Hematopoietic multipotent progenitor cell treated with erythropoietin and hydrocortisone succinate and interleukin-3 and kit ligand, for 6 days (in vitro differentiated cells): ENCODE results near the gene OLFM2.
"Not testable (repeated sequence)": the region's sequence is repeated elsewhere in the genome, so short reads cannot be mapped to it uniquely, and the experiment has no call there.

Experiments
- DNase-seq: peaks from one replicate; pipeline ENCODE4 v3.0.0-alpha.2; 2015

OLFM2 gene

GRCh38 chr19:9857920-9858746 lies 78.2 kb downstream of the OLFM2 start:
- peak; percentile 49 for DNase-seq

GRCh38 chr19:9857076-9857721 lies 79.1 kb downstream of the OLFM2 start:
- DNase-seq = no peak

DNA sequence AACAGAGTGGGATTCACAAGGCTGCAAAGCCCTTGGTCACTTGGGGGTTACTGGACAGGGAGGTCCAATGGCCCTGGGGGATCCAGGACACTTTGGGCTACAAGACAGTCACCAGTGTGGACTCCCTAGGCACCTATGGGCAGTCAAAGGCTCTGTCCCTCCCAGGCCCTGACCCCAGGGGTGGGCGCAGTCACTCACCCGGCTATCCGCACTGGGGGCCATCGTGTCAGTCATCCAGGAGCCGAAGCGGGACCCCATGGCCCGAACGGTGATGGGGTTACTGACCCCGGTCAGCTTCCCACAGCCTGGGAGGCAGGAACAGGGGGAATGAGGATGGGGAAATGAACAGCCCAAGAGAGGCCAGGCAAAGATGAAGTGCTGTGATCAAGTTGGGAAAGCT lies 79.7 kb downstream of the OLFM2 start:
- no peak for DNase-seq

GRCh38 chr19:9854282-9854846 lies 82.0 kb downstream of the OLFM2 start:
- no peak for DNase-seq

DNA sequence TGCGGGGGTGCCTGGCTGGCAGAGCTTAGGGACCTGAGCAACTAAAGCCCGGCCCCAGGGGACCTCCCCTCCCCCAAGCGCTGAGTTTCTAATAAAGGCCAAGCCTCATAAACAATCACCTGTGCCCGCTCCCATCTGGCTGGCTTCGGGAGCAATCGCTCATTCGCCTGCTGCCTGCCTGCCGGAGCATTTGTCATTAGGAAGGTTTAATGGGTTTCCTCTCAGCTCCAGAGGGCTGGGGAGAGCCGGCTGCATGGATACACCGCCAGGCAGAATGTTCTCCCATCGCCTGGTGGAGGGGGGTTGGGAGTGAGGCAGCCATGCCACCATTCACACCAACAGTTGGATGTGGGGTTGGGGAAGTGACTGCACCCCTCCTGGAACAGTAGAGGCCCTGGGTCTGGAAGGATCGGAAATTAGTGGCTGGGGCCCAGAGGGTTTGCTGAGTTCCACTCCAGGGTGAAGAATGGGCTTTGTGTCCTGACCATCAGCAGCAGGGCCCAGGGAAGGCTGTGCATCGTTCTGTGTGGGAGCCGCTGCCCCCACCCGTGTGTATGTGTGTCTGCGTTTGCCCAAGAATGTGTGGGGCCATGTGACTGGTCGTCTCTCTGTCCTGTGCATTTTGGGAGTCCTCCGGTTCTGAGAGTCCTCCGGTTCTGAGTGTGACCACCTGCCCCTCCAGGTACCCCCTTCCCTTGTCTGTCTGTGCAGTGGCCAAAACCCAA lies 85.9 kb downstream of the OLFM2 start:
- no peak for DNase-seq

DNA sequence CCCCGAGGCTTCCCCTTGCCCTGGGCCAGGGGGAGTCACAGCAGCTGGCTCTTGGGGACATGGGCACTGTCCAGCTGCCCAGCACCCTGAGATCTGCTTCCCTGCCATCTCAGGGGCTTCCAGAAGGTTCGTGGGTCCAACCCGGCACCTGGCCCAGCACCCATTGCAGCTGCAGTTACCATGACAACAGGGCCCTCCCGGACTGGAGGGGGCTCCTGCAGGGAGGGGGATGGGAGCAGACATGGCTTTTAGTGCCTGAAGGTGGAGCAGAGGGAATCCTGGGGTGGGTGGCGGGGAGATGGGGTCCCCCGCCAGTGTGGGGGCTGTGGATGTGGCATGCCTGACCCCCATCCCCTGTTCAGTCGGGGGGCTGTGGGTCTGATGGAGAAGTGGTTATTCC lies 86.5 kb downstream of the OLFM2 start:
- DNase-seq = no peak

DNA sequence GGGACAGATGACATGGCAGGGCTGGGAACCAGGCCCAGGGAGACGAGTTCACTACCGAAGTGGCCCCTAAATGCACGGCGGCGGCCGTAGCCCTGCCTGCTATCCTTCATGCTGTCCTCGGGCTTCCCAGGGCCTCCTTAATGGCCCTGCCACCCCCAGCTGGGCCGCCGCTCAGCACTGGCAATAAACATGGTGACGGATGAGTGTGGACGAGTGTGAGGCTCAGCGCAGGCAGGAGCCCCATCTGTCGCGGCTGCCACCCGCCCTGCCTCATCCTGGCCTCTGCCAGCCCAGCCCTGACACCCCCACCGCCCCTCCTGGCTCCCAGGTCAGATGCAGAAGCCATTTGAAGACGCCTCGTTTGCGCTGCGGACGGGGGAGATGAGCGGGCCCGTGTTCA lies 87.6 kb downstream of the OLFM2 start:
- no peak for DNase-seq

DNA sequence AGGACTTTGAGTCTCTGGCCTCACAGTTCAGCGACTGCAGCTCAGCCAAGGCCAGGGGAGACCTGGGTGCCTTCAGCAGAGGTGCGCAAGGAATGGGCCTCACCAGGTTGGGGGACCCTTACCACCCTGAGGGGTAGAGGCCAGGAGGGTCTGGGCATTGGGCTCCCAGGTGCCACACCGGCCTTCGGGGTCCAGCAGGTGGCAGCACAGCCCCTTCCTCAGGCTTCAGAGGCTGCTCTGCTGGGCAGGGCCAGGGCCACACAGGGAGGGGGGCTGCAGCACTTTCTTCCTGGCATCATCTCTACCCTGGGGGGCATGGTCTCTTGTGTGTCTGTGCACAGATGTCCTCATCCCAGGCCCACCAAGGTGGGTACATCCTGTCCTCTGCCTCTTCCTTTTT lies 88.3 kb downstream of the OLFM2 start:
- DNase-seq = no peak

DNA sequence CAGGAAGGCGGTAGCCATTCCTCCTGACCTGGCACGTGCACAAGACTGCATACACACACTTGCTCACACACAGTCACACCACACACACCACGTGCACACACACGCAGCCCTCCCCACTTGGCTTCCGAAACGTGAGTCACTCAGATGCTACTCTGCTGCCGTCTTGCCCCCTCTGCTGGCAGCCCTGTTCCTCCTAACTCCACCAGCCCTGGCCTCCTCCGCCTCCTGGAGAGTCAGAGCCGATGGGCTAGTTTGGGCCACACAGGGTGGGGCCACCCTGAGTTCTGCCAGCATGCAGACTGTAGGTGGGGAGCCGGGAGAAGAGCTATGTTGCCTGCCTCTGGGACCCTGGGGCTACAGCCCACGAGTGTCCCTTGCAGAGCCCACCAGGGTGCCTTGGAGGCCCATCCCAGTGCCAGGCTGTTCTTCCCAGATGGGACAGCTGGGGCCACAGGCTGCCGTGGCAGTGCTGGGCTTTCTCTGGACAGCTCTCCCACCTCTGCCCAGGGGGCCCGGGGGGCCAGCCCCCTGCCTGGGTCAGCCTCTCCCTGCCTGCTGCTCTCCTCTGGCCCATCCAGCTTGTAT lies 89.1 kb downstream of the OLFM2 start:
- DNase-seq = peak; percentile 71

DNA sequence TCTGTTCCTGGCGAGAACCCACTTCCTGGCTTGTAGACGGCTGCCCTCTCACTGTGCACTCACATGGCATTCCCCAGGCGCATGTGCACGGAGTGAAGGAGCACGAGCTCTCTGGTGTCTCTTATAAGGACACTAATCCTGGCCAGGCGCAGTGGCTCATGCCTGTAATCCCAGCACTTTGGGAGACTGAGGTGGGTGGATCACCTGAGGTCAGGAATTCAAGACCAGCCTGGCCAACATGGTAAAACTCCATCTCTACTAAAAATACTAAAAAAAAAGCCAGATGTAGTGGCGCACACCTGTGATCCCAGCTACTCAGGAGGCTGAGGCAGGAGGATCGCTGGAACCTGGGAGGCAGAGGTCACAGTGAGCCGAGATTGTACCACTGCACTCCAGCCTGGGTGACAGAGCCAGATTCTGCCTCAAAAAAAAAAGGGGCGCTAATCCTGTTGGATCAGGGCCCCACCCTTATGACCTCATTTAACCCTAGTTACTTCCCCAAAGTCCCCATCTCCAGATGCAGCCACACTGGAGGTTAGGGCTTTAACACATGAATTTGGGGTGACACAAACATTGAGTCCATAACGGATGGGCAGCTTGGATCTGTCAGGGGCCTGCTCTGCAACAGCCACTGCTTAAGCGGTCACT lies 92.6 kb downstream of the OLFM2 start:
- not testable (repeated sequence) for DNase-seq

DNA sequence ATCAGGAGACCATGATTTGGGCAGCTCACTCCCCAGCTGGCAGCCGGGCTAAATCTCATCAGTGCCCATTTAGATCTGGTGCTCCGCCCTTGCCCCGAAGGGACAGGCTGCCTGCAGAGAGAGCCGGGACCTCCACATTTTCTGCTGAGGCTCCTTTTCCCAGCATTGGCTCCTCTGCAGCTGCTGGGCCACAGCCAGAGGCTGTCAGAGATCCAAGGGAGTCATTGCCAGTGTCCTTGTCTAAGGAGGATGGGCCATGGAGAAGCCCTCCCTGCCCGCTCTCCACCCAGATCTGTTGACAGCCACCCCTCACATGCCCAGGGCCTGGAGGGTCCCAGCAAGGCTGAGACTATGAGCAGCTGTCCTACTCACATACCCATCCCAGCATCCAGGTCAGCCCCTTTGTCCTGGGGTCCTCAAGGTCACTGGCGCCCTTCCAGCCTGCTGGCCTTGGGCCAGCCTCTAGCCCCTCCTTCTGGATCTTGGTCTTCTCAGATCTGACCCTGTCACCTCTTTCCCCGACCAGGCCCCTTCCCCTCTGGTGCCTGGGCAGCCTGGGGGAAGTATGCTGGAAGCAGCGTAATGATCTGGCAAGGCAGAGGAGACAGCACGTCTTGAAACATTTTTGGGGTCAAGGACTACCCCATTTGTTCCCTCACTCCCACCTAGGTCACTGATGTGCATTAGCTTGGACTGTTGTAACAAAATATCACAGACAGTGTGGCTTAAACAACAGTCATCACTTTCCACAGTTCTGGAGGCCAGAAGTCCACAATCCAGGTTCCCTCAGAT lies 93.3 kb downstream of the OLFM2 start:
- no peak for DNase-seq

DNA sequence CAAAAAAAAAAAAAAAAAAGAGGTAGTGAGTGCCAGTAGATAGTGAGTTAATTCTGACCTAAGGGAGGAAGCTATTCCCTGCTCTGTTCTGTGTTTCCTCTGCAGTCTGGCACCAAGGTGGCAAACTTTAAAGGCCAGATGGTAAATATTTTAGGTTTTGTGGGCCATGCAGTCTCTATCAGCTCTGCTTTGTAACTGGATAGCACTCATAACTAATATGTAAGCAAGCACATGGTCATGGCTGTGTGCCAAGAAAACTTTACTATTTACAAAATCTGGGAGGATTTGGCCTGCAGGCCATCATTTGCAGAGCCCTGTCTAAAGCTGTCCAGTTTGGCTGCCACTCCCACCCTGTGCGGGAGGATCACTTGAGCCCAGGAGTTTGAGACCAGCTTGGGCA lies 96.9 kb downstream of the OLFM2 start:
- peak; percentile 34 for DNase-seq

DNA sequence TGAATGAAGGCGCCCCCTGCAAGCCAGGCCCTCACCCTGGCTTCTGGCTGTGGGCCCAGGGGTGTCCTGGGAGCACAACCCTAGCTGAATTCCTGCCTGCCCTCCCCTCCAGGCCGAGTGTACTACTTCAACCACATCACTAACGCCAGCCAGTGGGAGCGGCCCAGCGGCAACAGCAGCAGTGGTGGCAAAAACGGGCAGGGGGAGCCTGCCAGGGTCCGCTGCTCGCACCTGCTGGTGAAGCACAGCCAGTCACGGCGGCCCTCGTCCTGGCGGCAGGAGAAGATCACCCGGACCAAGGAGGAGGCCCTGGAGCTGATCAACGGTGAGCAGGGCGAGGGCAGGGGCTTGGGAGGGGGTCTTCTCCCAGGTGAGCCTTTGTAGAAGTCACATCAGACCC lies 98.0 kb downstream of the OLFM2 start:
- no peak for DNase-seq

GRCh38 chr19:9836021-9836420 lies 100.3 kb downstream of the OLFM2 start:
- peak; percentile 80 for DNase-seq

- no peak for DNase-seq
Measured at GRCh38 chr19:9835507-9835949, 100.8 kb downstream of the OLFM2 start.

DNA sequence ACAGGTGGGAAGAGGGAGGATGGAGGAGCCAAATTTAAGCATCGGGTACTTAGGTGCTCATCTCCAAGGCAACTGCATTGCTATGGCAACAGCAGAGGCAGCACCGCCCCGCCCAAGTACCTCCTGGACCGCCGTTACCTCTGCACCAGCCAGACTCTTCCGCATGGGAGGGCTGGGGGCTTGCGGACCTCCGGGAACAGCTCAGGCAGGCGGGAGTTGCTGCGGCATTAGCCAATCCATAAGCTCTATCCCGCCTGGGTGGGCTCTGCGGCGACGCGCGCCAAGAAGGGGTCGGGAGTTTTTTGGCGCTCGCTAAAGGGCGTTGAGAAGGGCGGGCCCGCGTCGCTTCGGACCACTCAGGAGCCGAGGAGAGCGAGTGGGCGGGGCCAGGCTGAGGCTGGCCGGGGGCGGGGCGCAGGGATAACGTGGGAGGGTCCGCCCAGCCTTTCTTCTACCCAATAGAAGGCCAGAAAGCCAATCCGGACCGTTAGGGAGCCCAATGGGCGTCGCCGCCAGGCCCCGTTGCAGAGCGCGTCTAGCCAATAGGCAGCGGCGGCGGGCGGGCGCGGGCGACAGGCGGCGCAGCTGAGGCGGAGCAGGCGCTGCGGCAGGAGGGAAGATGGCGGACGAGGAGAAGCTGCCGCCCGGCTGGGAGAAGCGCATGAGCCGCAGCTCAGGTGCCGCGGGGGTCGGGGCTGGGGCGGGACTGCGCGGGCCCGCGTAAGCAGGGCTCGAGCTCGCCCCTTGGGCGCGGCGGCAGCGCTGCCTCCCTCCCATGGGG lies 101.4 kb downstream of the OLFM2 start, which contains the start of gene PIN1:
Gene PIN1 (plus strand): TSS at position 593 of the 781 bp plus-strand sequence. CDS start 27 bp downstream, at position 620.
- DNase-seq = peak; percentile 100

DNA sequence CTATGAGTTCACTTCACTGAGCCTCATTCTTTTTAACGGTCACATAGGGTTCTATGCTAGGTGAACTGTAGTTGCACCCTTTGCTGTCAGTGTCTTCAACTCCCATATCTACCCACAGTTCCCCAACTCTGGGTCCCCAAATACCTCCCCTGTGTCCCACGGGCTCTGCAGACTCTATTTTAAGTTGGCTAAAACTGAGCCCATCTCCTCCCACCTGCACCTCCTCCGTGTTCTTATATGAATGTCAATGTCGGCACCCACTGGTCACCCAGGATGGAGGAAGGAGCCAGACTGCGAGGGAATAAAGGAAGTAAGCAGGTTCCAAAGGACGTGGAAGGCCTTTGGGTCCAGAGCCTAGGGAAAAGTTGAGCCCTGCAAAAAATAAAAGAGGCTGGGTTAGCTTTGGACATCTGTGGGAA lies 102.0 kb downstream of the OLFM2 start:
- DNase-seq = no peak

DNA sequence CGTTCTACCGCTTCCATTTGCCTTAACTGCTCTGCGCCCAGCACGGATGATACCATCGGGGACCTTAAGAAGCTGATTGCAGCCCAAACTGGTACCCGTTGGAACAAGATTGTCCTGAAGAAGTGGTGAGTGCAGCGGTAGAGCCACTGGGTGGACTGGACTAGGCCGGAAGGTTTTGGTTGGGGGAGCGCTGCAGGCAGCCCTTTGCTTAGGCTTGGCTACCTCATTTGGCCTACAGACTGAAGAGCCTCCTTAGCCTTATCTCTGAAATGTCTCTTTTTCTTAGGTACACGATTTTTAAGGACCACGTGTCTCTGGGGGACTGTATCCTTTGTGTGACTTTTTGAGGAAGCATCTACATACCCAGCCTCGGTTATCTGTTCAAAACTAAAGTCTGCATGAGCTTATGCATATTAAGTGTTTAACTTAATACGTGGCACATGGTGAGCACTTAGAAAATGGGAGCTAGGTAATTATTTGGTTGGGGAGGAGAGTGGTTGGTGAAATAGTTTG lies 107.7 kb downstream of the OLFM2 start:
- DNase-seq = peak; percentile 21

DNA sequence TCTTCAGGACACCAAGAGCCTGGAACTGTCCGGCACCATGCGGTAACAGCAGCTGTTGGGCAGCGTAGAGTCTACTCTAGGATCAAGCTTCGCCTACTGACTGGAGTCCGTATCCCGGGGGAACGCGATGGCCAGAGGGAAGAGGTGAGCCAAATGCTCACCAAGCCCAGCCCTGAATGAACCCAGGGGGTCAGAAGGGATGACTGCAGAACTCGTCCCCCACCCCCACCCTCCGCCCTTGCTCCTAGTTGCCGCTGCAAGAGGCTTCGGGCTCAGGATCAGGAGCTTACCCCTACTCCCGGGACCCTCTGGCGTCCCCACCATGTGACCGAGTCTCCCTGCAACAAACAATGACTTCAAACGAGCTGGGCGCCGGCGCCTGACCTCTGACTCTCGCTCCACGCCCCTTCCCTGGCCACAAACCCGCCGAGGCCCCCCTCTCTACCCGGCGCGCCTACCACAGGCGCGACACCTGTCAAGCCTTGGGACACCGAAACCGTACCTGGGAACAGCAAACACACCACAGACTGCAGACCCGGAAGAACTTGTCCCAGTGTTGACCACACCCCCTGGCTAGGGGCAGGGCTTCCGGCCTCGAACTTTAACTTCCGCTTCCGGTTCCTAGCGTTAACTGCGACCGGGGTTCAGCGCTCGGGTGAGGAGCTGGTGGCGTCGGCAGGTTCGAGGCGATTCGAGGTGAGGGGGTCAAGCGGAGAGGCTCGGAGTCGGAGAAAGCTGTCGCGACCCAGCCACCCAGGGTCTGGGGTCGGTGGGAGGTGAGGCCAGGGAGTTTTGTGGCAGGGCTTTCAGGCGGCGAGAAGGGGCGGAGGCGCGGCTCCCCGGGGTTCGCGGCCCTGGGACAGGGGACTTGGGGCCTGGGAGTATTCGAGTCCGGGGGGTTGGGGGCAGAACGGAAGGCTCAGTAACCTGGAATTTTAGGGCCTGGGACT lies 108.8 kb downstream of the OLFM2 start, which contains the start of gene UBL5:
Gene UBL5 (plus strand): TSS at position 630 of the 950 bp plus-strand sequence. CDS start 420 bp downstream, outside the sequence.
- DNase-seq = peak; percentile 98
